Ovary (tissue), 9 donors: Measurements from ENCODE around the gene STAG3. TPM values are rescaled to one million over a fixed set of nuclear protein-coding genes. Genes with fewer than 3 reads are reported as not detected.
"Not testable (repeated sequence)": the region's sequence is repeated elsewhere in the genome, so short reads cannot be mapped to it uniquely, and the experiment has no call there.

Experiments used
- DNase-seq, 5 donors: peaks; one replicate each; pipeline ENCODE4 v3.0.0-alpha.2; 2019 to 2020
- H3K27ac ChIP-seq, 2 donors: fragments of 200-600 bp; one replicate each; pipeline versions ENCODE4 v1.5.1 to v1.8.0; 2019 to 2022
- H3K27me3 ChIP-seq: fragments of 200-600 bp; one replicate; pipeline ENCODE4 v1.8.0; 2022
- H3K36me3 ChIP-seq: fragments of 200-600 bp; sonication (generic); one replicate; pipeline ENCODE4 v1.5.1; 2019
- H3K4me1 ChIP-seq: one replicate; pipeline ENCODE4 v1.8.1; 2013; ENCODE audit warnings: mild to moderate bottlenecking, moderate library complexity; ENCODE audit not compliant: insufficient read depth
- H3K4me3 ChIP-seq: fragments of 200-600 bp; sonication (generic); one replicate; pipeline ENCODE4 v1.5.1; 2017
- H3K9me3 ChIP-seq, 2 donors: fragments of 200-600 bp in 1 of 2; sonication (generic) in 1 of 2; one replicate each; pipeline versions ENCODE4 v1.5.1 to v1.8.1; 2013 to 2019; ENCODE audit warnings: mild to moderate bottlenecking in 1 of 2, moderate library complexity in 1 of 2
- EP300 ChIP-seq: sonication (generic); formaldehyde crosslinking; IDR thresholded peaks from one replicate; pipeline ENCODE4 v1.6.1; 2017; ENCODE audit warnings: antibody characterized with exemption
- POLR2A ChIP-seq: fragments of 450-650 bp; IDR thresholded peaks from one replicate; pipeline ENCODE4 v1.6.1; 2017; ENCODE audit warnings: antibody characterized with exemption, mild to moderate bottlenecking, moderate library complexity
- WGBS, 3 donors: extraction: QIAGEN DNeasy Blood & Tissue Kit in 1 of 3; methylation state at CpG; one replicate each; pipeline versions ENCODE4 v1.1.5 to v1.1.7; 2013 to 2017; 5-methylcytosine and 5-hydroxymethylcytosine counted together
- intact Hi-C, 4 donors: fragments of 100-400 bp; cut with DNase I; formaldehyde crosslinking; loops; one replicate each; pipeline versions ENCODE4 v1.11.0 to v1.15.1; 2022 to 2023
- polyA plus RNA-seq, 2 donors: library from polyadenylated mRNA; stranded (reverse); fragments of 200-250 nt in 1 of 2; fragments of 350-450 nt in 1 of 2; fragmentation: Illumina TruSeq in 1 of 2; extraction: RNeasy Lipid Tissue Mini Kit (QIAGEN cat#74804) in 1 of 2; gene quantifications; one replicate each; pipeline ENCODE4 v1.2.3, GENCODE V29; 2013 to 2014
- total RNA-seq, 7 donors: library from RNA; depleted of rRNA in 2 of 7; stranded (reverse); fragments of >200 nt in 2 of 7; fragmentation: NEBNext Ultra II Directional in 3 of 7; extraction: Animal tissue kit (Norgen Biotek cat#: 25700) in 3 of 7; gene quantifications; one replicate each; pipeline versions ENCODE4 v1.1.0 to v1.2.4, GENCODE V29; 2016 to 2023
- TF ChIP-seq, protein P1 (sequence below), 3 donors: fragments of 450-650 bp in 2 of 3; fragments of 200-600 bp in 1 of 3; IDR thresholded peaks; one replicate each; pipeline versions ENCODE4 v1.5.1 to v1.8.0; 2016 to 2022; ENCODE audit warnings: antibody characterized with exemption in 3 of 3, mild to moderate bottlenecking in 1 of 3
- donor health status: DM: no; HTN: no; CAD: no; lungs with moderate emphysema.
- donor health status: DM: no; HTN: no; CAD: no.
- donor health status: Bipolar disorder and iron deficiency.
- donor health status: DM: yes; HTN: yes; CAD: no.
- donor health status: DM: no; HTN: no; CAD: no.
- donor health status: DM: yes; HTN: yes; CAD: no.

Gene STAG3
- total and polyA plus RNA-seq, 9 donors, result 0.66 to 3.2 (median 1.9) TPM

DNA sequence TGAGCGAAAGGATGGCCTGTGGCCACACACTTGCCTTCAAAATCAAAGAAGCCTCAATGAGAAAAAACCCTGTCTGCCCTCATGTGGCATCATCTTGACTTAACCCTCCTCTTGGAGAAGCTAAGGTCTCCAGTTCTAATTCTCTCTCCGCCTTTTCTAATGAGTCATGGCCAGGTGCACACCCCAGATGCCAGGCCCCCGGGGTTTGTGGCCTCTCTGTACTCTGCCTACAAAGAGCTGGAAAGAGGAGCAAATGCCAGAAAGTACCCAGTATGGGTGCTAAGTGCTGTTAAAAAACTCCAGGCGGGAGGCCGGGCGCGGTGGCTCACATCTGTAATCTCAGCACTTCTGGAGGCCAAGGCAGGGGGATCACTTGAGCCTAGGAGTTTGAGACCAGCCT lies 62.3 kb downstream of the STAG3 start:
- intact Hi-C loops, H3K4me1 ChIP-seq, H3K27me3 ChIP-seq, DNase-seq, H3K36me3 ChIP-seq, H3K4me3 ChIP-seq, H3K27ac ChIP-seq, H3K9me3 ChIP-seq: not testable (repeated sequence)
- WGBS, 3 donors, result 92 to 98% (median 97%) methylated on average over 7 of the region's 7 CpGs

DNA sequence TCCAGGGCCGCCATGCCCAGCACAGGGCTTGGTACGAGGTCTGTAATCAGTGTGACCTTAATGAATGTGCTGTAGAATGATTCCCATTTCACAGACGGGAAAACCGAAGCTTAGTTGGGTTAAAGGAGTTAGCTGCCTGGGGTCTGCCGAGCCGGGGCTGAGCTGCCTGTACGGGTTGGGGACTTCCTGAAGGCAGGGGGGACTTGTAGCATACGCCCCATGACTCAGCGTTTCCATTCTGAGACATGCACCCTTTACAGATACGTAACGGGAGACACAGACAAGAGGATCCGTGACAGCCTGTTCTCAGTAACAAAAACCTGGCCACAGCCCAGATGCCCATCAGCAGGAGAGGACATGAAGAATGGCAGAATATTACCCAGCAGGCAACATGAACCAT lies 65.7 kb downstream of the STAG3 start:
- DNase-seq, H3K27ac ChIP-seq, H3K36me3 ChIP-seq, intact Hi-C loops, H3K9me3 ChIP-seq, H3K4me1 ChIP-seq, H3K27me3 ChIP-seq, H3K4me3 ChIP-seq: not testable (repeated sequence)
- 86 to 89% (median 87%) methylated on average over 12 of the region's 12 CpGs for WGBS, 3 donors

DNA sequence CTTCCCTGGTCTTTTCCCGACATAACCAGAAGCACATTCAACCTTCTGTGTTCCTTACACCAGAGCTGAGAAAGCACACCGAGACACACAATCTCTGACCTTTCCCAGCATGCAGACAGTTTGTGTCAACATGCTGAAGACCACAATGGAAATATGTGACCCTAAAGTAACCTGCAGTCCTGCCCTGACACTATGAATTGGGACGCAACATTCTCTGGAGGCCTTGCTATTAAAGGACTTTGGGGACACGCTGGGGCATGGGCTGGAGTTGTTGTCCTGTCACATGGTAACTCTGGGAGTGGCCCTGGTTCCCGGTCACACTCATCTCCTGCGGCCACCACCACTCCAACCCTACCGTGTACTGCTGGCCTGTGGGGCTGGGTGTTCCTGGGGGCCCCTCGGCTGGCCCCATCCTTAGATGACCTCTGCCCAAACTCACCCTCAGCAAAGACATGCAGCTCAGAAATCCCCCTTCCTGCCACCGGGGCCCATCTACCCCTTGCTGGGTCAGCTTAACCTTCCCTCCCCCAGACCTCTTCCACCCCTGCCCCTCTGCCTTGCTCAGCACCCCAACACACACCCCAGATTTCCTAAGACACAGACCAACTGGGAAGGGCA lies 67.4 kb downstream of the STAG3 start:
- H3K27ac ChIP-seq, H3K27me3 ChIP-seq, H3K36me3 ChIP-seq, DNase-seq, H3K4me1 ChIP-seq, H3K4me3 ChIP-seq, intact Hi-C loops, H3K9me3 ChIP-seq: not testable (repeated sequence)
- 60 to 74% (median 63%) methylated on average over 9 of the region's 9 CpGs for WGBS, 3 donors

DNA sequence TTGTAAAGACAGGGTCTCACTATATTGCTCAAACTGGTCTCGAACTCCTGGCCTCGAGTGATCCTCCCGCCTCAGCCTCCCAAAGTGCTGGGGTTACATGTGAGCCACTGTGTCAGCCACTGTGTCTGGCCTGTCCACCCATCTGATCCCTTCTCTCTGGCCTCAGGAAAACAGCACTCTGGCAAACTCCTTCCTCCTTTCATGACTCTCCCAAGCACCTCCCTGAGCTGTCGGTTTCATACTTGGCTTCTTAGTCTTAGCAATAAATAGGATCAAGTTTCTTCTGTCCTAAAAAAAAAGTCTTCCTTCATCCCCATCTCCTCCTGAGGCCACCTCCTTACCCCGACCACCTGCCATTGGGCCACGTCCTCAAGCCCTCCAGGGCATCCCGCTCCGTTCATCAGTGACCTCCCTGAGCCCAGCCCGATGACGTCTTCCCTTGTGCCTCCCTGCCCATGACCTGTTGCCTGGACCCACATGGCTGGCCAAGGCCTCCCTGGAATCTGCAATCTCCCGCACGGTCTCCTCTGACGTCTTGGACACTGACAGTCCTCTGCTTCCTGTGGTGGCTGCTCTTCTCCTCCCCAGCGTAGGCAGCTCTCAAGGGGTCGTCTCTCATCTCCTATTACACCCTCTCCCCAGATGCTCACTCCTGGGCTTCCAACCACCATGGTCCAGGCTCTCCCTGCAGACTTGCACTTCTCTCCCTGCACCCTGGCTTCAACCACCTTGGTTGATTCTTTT lies 68.6 kb downstream of the STAG3 start:
- H3K27ac ChIP-seq, H3K4me3 ChIP-seq, H3K36me3 ChIP-seq, DNase-seq, H3K9me3 ChIP-seq, H3K4me1 ChIP-seq, intact Hi-C loops, H3K27me3 ChIP-seq: not testable (repeated sequence)
- 82 to 88% (median 86%) methylated on average over 15 of the region's 15 CpGs for WGBS, 3 donors

DNA sequence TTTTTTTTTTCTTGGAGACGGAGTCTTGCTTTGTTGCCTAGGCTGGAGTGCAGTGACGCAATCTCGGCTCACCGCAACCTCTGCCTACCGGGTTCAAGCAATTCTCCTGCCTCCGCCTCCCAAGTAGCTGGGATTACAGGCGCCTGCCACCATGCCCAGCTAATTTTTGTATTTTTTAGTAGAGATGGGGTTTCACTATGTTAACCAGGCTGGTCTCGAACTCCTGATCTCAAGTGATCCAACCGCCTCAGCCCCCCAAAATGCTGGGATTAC lies 69.1 kb downstream of the STAG3 start:
- not testable (repeated sequence) for H3K4me3 ChIP-seq

DNA sequence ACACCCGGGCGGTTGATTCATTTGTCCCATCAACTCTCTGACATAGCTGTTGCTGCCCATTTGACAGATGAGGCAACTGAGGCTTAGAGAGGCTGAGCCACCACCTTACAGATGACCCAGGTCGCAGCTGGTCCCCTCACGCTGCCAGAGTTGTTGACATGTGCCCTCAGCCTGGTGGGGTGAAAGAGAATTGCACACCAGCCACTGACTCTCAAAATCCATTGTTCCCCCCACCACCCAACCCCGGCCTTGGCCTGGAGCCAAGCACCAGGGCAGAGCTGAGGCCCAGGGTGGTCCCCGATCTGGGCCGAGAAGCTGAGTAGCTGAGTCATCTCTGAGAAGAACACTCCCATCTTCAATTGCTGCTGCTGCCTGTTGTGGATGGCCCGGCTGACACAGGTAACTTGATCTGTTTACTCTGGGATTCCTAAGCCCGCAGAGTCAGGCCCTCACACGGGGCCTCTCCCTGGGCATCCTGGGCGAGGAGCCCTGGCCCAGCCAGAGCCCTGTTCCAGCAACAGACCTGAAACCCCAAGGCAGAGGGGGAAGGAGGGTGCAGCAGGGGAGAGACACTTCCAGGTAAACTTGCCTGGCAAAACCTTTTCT lies 69.5 kb downstream of the STAG3 start:
- Histone ChIP-seq H3K36me3 (no peaks in the 10 kb centered on the region), H3K4me3 (no peak overlapping the region), H3K4me1 (peaks cover 4% of the 10 kb centered on the region), H3K27me3 (no peaks in the 10 kb centered on the region), H3K27ac (no peak overlapping the region), H3K9me3 (no peaks in the 10 kb centered on the region)
- intact Hi-C loops, result no loop called here
- no peak for TF ChIP-seq EP300
- no peak for TF ChIP-seq POLR2A
- TF ChIP-seq, protein P1, sequence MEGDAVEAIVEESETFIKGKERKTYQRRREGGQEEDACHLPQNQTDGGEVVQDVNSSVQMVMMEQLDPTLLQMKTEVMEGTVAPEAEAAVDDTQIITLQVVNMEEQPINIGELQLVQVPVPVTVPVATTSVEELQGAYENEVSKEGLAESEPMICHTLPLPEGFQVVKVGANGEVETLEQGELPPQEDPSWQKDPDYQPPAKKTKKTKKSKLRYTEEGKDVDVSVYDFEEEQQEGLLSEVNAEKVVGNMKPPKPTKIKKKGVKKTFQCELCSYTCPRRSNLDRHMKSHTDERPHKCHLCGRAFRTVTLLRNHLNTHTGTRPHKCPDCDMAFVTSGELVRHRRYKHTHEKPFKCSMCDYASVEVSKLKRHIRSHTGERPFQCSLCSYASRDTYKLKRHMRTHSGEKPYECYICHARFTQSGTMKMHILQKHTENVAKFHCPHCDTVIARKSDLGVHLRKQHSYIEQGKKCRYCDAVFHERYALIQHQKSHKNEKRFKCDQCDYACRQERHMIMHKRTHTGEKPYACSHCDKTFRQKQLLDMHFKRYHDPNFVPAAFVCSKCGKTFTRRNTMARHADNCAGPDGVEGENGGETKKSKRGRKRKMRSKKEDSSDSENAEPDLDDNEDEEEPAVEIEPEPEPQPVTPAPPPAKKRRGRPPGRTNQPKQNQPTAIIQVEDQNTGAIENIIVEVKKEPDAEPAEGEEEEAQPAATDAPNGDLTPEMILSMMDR (IDR thresholded peaks at IDR 0.05), result no peak
- 51 to 54% (median 54%) methylated on average over 11 of the region's 11 CpGs for WGBS, 3 donors
- peak in 1 of 5 donors; percentile 46 for DNase-seq

More for the DNA sequence above, 69.1 kb downstream of the STAG3 start:
- intact Hi-C loops, DNase-seq, H3K27ac ChIP-seq, H3K9me3 ChIP-seq, H3K4me1 ChIP-seq, H3K36me3 ChIP-seq, H3K27me3 ChIP-seq: not testable (repeated sequence)
- WGBS, 3 donors, result 92 to 95% (median 93%) methylated on average over 9 of the region's 9 CpGs

DNA sequence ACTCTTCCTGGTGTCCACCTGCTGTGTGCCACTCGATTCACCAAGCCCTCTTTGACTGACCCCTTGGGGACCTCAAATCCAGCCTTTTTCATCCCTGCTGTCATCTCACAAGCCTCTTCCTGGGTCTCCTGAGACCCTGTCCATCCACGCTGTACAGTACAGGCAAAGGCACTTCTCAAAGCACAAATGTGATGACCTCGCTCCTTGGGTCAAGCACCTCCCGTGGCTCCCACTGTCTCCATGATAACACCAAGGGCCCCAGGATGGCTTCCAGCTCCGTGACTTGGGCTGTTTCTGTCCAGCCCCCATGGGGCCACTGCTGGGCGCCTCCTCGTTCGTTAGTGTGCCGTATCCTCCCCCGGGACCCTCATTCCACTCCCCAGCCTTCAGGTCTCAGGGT lies 70.8 kb downstream of the STAG3 start:
- no peaks in the 10 kb centered on the region for H3K9me3 ChIP-seq
- peaks cover 4% of the 10 kb centered on the region for H3K4me1 ChIP-seq
- H3K27ac ChIP-seq, result no peak overlapping the region
- H3K36me3 ChIP-seq, result no peaks in the 10 kb centered on the region
- TF ChIP-seq POLR2A (no peak), EP300 (no peak)
- TF ChIP-seq, protein P1 (IDR thresholded peaks at IDR 0.05), result no peak
- no peak for DNase-seq
- no peak overlapping the region for H3K4me3 ChIP-seq
- H3K27me3 ChIP-seq, result no peaks in the 10 kb centered on the region
- 82 to 90% (median 84%) methylated on average over 10 of the region's 10 CpGs for WGBS, 3 donors
- intact Hi-C loops, result no loop called here
